GM21786 (cell line): Measurements from ENCODE around the gene AXIN1.

Experiments used
- ATAC-seq: cut with Tn5 transposase; IDR thresholded peaks from one replicate; pipeline ENCODE4 v1.9.1; 2021; ENCODE audit not compliant: unreplicated experiment

The AXIN1 gene

DNA sequence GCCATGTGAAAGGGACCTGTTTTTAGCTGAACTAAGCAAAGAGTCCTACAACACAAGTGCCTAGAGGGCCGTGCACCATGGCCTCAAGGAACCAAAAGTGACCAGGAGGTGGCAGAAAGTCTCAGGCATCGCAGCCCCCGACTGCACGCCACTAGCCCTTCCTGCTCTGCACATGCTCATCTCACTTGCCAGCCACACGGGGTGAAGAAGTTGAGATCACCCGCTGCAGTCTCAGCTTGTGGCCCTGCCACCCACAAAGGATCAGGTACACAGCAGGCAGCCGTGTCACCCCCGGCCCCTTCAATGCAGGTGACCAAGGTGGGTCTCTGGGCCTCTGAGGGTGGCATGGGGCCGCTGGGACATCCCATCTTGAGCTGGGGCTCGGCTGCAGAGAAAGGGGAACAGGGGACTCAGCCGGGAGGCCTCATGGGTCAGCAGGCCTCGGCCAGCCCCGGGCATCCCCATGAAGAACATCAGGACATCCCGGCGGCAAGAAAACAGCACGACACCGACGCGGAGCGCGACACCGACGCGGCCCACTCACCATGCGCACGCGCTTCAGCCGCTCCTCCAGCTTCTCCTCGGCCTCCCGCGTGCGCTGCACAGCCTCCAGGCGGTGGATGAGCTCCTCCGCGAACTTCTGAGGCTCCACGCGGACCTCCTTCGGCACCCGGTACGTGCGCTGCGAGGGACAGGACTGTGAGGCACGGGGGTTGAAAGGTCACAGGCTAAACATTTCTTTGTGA is 48.6 kb downstream of the AXIN1 start:
- no peak for ATAC-seq

DNA sequence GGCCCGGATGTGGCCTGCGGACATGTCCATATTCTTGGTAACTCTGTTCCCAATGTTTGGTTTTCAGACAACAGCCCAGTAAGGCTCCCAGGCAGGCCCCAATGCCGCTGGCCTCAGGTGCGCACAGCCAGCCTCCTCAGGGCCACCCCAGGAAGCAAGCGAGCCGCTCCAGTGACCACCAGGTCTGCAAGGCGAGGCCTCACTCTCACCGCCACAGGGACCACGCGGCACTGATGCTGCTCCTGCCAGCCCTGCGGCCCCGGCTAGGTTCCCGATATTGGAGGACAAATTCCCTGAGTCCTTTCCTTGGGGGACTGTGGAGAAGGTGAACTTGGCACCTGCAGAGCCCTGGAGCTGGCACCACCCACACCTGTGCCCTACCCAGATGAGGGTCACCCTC is 50.6 kb downstream of the AXIN1 start:
- ATAC-seq = no peak

- ATAC-seq = no peak
Observed at GRCh38 chr16:301235-301634, 51.3 kb downstream of the AXIN1 start.

DNA sequence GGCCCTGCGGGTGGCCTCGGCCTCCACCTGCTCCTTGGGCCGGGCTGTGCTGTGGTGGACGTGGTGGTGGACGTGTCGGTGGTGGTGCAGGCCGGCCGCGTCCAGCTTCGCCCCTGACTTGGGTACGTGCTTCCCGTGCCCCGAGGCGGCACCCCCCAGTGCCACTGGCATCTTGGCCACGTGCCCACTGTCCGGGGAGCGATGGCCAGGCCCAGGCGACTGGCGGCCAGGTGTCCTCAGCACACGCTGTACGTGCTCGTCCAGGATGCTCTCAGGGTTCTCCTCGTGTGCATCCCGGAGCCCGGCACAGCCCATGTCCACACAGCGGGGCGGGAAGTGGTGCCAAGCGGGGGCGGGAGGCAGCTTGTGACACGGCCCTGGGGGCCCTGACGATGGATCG is 54.7 kb downstream of the AXIN1 start:
- ATAC-seq = no peak

DNA sequence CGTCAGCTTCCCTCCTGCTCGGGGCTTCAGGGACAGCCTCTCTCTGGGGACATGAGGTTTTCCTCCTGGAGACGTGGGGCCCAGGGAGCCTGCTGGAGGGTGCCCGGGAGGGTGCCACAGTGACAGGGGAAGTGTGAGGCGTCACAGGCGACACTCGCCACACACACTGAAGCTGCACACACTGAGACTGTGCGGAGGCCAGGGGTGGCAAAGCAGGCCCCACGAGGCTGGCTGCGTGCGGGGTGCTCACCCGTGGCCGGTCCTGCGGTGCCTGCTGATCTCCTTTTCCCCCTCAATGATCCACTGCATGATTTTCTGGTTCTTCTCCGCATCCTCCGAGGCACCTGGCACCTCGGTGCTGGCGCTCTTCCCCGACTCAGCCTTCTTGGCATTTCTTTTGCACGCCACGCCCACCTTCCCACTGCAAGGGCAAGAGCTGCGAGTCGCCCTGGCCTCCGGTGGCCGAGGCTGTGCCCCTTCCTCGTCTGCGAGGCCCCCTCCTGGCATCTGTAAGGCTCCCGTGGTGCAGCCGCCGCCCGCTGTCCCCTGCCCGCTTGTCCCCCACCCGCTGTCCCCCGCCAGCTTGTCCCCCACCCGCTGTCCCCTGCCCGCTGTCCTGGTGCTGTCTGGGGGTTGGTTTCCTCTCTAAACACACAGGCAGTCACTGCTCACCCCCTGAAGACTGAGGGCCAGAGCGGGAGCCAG is 55.6 kb downstream of the AXIN1 start:
- no peak for ATAC-seq

DNA sequence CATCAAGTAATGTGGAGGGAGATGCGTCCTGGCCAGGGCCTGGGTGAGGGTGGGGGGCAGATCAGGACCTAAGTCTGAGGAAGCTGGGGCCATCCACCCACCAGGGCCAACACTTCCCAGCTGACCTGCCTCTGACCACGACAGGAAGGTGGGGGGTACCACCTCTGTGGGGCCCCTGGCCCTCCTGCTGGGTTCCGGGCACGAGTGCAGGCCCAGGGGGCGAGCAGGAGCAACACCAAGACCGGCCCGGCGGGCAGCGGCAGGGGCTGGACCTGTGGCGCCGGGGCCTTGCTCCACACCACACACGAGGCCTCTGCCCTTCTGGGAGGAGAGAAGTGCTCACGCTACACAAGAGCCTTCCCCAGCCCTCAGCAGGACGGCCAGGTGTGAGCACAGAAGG is 56.2 kb downstream of the AXIN1 start:
- ATAC-seq = no peak

DNA sequence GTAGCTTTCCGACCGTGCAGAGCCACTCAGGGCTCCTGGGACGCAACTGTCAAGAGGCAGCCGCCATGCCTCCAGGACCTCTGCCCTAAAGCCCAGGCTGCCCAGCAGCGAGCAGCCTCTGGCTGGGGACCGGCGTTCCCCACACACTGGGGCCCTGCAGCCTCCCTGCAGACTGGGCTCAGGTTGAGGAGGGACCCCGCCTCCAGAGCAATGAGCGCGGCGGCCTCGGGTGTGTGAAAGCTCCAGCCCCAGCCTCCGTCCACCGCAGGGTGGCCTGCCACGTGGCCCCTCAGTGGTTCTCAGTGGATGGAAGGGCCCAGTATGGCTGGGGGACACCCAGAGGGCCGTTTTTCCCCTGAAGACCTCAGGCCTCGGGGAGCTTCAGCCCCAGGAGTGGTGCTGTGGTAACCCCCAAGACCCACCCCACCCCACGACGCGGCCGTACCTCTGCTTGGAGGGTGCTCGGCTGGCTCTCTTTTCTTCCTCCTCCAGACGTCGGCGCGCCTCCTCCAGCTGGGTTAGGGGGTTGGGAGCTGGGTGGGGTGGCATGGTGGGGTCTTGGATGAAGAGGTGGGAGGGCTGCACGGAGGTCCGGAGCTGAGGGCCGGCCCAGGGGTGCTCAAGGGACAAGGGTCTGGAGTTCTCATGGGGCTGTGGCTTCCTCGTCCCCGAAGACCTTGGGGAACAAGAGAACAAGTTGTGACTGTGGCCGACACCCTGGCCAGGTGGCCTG is 59.3 kb downstream of the AXIN1 start:
- no peak for ATAC-seq

DNA sequence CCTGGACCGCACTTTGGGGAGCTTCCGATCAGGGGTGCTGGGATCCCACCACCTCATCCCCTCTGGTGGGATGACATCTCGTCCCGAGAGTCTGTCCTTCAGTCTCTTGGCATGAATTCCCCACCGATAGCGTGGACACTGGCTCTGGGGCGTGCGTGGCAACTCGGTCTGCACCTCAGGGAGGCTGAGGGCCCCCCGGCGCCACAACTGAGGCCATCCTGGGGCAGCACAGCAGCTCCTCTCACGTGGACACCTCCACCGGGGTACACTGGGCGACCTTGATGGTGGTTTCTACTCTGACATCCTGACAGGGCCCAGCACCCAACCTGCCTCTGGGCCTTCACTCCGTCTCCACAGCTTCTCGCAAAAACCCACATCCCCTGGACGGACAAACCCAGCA is 61.0 kb downstream of the AXIN1 start:
- no peak for ATAC-seq

DNA sequence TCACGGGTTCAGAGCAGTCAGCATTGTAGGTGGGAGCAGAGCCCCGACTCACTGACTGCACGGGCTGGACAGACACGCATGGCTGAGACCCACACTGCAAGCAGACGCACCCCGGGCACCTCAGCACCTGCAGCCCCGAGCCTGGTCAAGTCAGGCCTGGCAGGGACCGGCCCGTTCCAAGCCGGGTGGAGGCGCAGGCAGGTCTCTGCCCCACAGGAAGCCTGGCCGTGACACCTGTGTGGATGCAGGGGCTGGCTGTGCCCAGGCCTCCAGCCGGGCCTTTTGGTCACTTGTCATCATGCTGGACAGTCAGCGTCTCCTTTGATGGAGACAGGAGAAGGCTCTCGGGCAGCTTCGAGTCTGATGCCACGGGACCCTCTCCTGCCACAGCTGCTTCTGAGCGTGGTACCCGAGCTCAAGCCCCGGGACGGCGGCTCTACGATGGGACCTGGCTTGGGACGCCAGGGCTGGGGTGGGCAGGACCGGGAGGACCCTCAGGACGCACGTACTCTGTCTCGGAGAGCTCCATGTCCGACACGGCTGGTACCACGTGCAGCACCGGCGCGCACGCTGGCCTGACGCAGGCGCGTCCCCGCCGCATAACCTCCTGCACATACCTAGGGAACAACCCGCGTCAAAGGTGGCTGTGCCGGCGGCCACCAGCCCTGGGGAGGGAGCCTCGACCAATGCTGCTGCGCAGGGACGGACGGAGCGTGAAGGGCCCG is 61.7 kb downstream of the AXIN1 start:
- ATAC-seq = no peak

GRCh38 chr16:290015-290680 is 62.4 kb downstream of the AXIN1 start:
- no peak for ATAC-seq

- ATAC-seq = no peak
Observed at GRCh38 chr16:289395-289997, 63.0 kb downstream of the AXIN1 start.

GRCh38 chr16:287981-288920 is 64.3 kb downstream of the AXIN1 start:
- ATAC-seq = no peak

DNA sequence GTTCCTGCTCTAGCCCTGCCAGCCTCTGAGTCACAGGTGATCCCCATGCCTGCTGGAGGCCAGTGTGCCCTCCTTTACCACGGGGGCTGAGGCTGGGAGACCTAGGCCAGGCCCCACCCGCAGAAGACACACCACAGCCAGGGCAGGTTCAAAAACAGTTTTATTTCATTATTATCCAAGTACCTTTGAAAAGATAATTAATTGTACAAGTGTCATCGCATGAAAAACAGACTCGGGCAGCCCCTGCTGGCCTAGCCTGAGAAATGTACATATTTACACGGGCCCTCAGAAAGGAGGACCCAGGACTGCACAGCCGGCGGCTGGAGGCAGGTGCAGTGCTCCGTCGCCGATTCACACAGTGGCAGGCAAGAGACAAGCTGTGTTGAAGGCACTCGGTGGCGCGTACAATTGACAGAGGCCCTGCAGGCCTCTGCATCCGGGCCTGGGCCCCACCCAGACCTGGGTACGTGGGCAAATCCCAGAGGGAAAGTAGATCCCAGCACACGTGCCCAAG is 65.2 kb downstream of the AXIN1 start:
- no peak for ATAC-seq

DNA sequence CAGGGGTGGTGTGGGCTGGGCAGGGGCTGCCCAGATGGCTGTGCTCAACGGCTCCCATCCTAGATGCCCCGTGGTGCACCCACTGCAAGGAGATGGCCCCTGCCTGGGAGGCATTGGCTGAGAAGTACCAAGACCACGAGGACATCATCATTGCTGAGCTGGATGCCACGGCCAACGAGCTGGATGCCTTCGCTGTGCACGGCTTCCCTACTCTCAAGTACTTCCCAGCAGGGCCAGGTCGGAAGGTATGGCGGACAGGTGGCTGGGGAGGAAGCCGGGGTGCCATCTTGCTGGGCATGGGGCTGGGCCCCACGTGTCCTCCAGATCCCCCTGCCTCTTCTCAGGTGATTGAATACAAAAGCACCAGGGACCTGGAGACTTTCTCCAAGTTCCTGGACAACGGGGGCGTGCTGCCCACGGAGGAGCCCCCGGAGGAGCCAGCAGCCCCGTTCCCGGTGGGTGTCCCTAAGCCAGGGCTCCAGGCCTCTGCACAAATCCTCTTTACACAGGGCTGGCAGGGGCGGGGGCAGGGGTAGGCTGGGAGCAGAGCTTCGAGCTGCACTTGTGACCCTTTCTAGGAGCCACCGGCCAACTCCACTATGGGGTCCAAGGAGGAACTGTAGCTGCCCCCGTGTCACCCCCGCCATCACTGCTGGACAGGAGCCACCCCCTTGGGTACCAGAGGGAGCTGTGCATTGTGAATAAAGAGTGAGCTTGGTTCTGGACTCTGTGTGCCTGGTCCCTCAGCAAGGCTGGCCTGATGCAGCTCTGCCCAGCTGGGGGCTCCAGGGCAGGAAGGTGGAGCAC is 65.8 kb downstream of the AXIN1 start:
- ATAC-seq = no peak

GRCh38 chr16:285146-286055 is 67.1 kb downstream of the AXIN1 start:
- ATAC-seq = no peak

- ATAC-seq = no peak
Observed at GRCh38 chr16:284204-285120, 68.1 kb downstream of the AXIN1 start.
